OCI-LY1 (cell line): ENCODE measurements around the gene DIP2C.

Source experiments
- H2AFZ ChIP-seq: fragments of 200-600 bp; sonication (generic), shearing (Covaris generic); 2 replicates; pipeline ENCODE4 v1.6.0; 2014; ENCODE audit warnings: antibody characterized with exemption, mild to moderate bottlenecking, low read length
- H3F3A ChIP-seq: fragments of 200-600 bp; sonication (generic), shearing (Covaris generic); 2 replicates; pipeline ENCODE4 v1.6.0; 2014; ENCODE audit warnings: mild to moderate bottlenecking, antibody characterized with exemption, low read length, moderate library complexity; ENCODE audit not compliant: insufficient read depth
- H3K27ac ChIP-seq: fragments of 200-600 bp; sonication (generic); 2 replicates; pipeline ENCODE4 v1.5.1; 2014; ENCODE audit warnings: low read length, mixed run types, mild to moderate bottlenecking, low read depth; ENCODE audit not compliant: poor library complexity, severe bottlenecking
- H3K27me3 ChIP-seq: fragments of 200-600 bp; sonication (generic); 2 replicates; pipeline ENCODE4 v1.6.0; 2014; ENCODE audit warnings: antibody characterized with exemption, mild to moderate bottlenecking, low read length, moderate library complexity; ENCODE audit not compliant: insufficient read depth
- H3K36me3 ChIP-seq: fragments of 200-600 bp; sonication (generic); 2 replicates; pipeline ENCODE4 v1.6.1; 2014; ENCODE audit warnings: mild to moderate bottlenecking, antibody characterized with exemption, low read length, moderate library complexity, mixed read lengths; ENCODE audit not compliant: insufficient read depth
- H3K4me1 ChIP-seq: fragments of 200-600 bp; sonication (generic); 2 replicates; pipeline ENCODE4 v1.5.1; 2014; ENCODE audit warnings: mild to moderate bottlenecking, low read length, moderate library complexity; ENCODE audit not compliant: insufficient read depth, severe bottlenecking
- H3K4me2 ChIP-seq: fragments of 200-600 bp; sonication (generic), shearing (Covaris generic); 2 replicates; pipeline ENCODE4 v1.6.1; 2014; ENCODE audit warnings: low read length
- H3K4me3 ChIP-seq: fragments of 200-600 bp; sonication (generic); 2 replicates; pipeline ENCODE4 v1.5.1; 2014; ENCODE audit warnings: low read length, low read depth, mild to moderate bottlenecking, mixed read lengths; ENCODE audit not compliant: poor library complexity, severe bottlenecking
- H3K79me2 ChIP-seq: fragments of 200-600 bp; shearing (Covaris generic); 2 replicates; pipeline ENCODE4 v1.6.1; 2016; ENCODE audit warnings: mixed run types, low read length, mixed read lengths; ENCODE audit not compliant: insufficient read depth
- H3K9ac ChIP-seq: fragments of 200-600 bp; sonication (generic), shearing (Covaris generic); 2 replicates; pipeline ENCODE4 v1.6.1; 2014; ENCODE audit warnings: mild to moderate bottlenecking, low read length, mixed read lengths
- H3K9me2 ChIP-seq: fragments of 200-600 bp; sonication (generic), shearing (Covaris generic); 2 replicates; pipeline ENCODE4 v1.6.1; 2014; ENCODE audit warnings: low read depth, mild to moderate bottlenecking, low read length, mixed read lengths
- H3K9me3 ChIP-seq: fragments of 200-600 bp; shearing (Covaris generic); 2 replicates; pipeline ENCODE4 v1.6.1; 2014; ENCODE audit warnings: low read length, mixed read lengths
- H4K20me1 ChIP-seq: fragments of 200-600 bp; sonication (generic), shearing (Covaris generic); 2 replicates; pipeline ENCODE4 v1.6.0; 2016; ENCODE audit warnings: mild to moderate bottlenecking, low read length; ENCODE audit not compliant: insufficient read depth
- EZH2 ChIP-seq: fragments of 200-600 bp; sonication (generic), shearing (Covaris generic); IDR thresholded peaks from 2 replicates; pipeline ENCODE4 v1.8.0; 2017; ENCODE audit warnings: borderline replicate concordance, mixed run types, mild to moderate bottlenecking, antibody characterized with exemption, low read length, moderate library complexity, mixed read lengths
- TF ChIP-seq, protein P1 (sequence below): fragments of 200-600 bp; sonication (generic), shearing (Covaris generic); IDR thresholded peaks from 2 replicates; pipeline ENCODE4 v1.5.1; 2017; ENCODE audit warnings: mild to moderate bottlenecking, antibody characterized with exemption, low read length, moderate library complexity, mixed read lengths

DIP2C gene

DNA sequence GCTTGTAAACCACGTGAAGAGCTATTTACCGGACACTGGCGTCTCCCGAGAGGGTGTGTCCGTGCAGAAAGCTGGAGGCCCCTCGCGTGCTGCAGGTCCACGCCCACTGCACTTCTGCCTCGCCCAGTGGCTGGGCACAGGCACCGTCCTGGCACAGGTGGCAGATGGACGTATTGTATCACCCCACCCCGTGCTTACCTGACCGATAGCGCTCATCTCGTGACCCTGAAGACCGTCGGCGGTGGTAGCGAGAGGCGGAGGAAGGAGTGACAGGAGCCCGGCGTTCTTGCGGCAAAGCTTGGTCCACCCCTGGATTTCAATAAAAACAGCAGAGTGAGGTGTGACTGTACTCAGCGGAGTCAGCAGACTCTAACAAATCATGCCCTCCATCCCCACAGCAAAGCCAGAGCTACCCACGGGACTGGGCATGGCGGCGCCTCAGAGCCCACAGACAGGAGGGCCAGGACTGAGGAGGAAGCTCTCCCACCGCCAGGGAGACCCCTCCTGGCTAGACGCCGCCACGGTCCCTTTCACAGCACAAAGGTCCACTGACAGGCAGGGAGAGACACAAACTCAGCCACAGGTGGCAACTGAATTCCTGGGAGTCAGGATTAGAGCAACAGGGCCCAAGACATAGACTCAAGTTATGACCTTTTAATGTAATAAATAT, 217.1 kb downstream of the DIP2C start:
- H3K27me3 ChIP-seq = no peaks in the 10 kb centered on the region
- H3K4me1 ChIP-seq = no peaks in the 10 kb centered on the region
- no peak overlapping the region for H3K4me2 ChIP-seq
- peaks cover 3% of the 10 kb centered on the region; the same call in 1 of the 2 replicates for H3K79me2 ChIP-seq
- TF ChIP-seq, protein P1, sequence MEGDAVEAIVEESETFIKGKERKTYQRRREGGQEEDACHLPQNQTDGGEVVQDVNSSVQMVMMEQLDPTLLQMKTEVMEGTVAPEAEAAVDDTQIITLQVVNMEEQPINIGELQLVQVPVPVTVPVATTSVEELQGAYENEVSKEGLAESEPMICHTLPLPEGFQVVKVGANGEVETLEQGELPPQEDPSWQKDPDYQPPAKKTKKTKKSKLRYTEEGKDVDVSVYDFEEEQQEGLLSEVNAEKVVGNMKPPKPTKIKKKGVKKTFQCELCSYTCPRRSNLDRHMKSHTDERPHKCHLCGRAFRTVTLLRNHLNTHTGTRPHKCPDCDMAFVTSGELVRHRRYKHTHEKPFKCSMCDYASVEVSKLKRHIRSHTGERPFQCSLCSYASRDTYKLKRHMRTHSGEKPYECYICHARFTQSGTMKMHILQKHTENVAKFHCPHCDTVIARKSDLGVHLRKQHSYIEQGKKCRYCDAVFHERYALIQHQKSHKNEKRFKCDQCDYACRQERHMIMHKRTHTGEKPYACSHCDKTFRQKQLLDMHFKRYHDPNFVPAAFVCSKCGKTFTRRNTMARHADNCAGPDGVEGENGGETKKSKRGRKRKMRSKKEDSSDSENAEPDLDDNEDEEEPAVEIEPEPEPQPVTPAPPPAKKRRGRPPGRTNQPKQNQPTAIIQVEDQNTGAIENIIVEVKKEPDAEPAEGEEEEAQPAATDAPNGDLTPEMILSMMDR = no peak
- TF ChIP-seq EZH2 = no peak
- H4K20me1 ChIP-seq = no peaks in the 10 kb centered on the region
- peaks cover 93% of the 10 kb centered on the region for H3K36me3 ChIP-seq
- H3K9me2 ChIP-seq = no peaks in the 10 kb centered on the region
- no peaks in the 10 kb centered on the region for H3K9me3 ChIP-seq
- H3K4me3 ChIP-seq = no peak overlapping the region
- H3K9ac ChIP-seq = no peak overlapping the region
- no peaks in the 10 kb centered on the region for H3F3A ChIP-seq
- no peak overlapping the region for H2AFZ ChIP-seq
- no peak overlapping the region for H3K27ac ChIP-seq

DNA sequence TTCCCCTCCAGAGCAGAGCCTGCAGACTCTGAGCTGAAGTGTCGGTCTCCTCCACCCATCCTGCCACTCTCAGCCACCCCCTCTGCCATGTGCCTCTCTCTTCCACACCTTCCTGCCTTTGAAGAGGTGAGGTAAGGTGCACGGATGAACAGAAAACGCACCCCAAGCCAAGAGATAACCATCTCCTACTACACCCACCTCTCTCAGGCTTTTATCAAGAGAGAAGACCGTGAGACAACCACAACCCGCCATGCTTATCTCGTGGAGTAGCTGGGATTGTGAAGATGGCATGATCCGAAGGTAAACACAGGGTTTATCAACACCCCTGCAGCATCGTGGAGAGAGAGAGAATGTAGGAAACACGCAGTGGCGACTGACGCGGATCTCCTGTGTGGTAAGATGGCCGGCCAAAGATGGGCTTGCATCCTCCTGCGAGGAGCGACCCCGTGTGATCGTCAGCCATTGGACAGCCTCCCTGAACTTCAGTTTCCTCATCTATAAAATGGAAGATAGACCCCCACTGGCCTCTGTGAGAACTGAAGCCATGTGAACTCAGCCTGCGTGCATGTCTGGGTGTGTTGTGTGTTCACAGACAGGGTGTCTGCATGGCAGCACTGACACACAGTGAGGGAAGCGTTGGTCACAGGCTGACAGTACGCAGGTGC, 219.0 kb downstream of the DIP2C start:
- no peaks in the 10 kb centered on the region for H3K27me3 ChIP-seq
- H3K27ac ChIP-seq = no peak overlapping the region
- no peak overlapping the region for H3K4me2 ChIP-seq
- no peak overlapping the region for H3K9ac ChIP-seq
- H3K4me3 ChIP-seq = no peak overlapping the region
- no peak overlapping the region for H2AFZ ChIP-seq
- H3K79me2 ChIP-seq = peaks cover 3% of the 10 kb centered on the region; the same call in 1 of the 2 replicates
- peaks cover 78% of the 10 kb centered on the region for H3K36me3 ChIP-seq
- TF ChIP-seq, protein P1 = no peak
- no peak for TF ChIP-seq EZH2
- H3K9me2 ChIP-seq = no peaks in the 10 kb centered on the region
- no peaks in the 10 kb centered on the region for H4K20me1 ChIP-seq
- no peaks in the 10 kb centered on the region for H3K9me3 ChIP-seq
- H3K4me1 ChIP-seq = no peaks in the 10 kb centered on the region
- no peaks in the 10 kb centered on the region for H3F3A ChIP-seq

DNA sequence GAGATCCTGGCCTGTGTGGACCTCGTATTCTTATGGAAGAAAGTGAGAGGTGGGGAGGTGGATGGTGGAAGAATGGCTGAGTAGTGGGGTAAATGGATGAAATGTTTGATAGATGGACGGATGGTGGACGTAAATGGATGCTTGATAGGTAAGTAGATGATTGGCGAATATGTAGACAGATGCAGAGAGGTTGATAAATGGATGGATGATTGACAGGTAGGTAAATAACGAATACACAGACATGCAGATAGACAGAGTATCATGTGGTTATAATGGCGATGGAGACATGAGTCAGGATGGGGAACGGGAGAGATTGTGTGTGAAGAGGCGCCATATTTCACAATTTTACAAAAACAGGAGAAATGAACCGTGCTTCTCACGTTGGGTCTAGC, 219.5 kb downstream of the DIP2C start:
- H4K20me1 ChIP-seq = no peaks in the 10 kb centered on the region
- H3K9me2 ChIP-seq = no peaks in the 10 kb centered on the region
- H3K4me2 ChIP-seq = no peak overlapping the region
- H3K4me1 ChIP-seq = no peaks in the 10 kb centered on the region
- no peaks in the 10 kb centered on the region for H3F3A ChIP-seq
- no peak overlapping the region for H3K9ac ChIP-seq
- no peaks in the 10 kb centered on the region for H3K9me3 ChIP-seq
- H3K4me3 ChIP-seq = no peak overlapping the region
- no peaks in the 10 kb centered on the region for H3K27me3 ChIP-seq
- H3K27ac ChIP-seq = no peak overlapping the region
- no peak for TF ChIP-seq EZH2
- TF ChIP-seq, protein P1 = no peak
- H3K36me3 ChIP-seq = peaks cover 72% of the 10 kb centered on the region
- H3K79me2 ChIP-seq = peaks cover 3% of the 10 kb centered on the region; the same call in 1 of the 2 replicates
- H2AFZ ChIP-seq = no peak overlapping the region
